ENCODE results near the gene TP53BP2.

GRCh38 chr1:223742856-223743517 is 102.8 kb downstream of the TP53BP2 start:
- TF ChIP-seq SP1 (IDR thresholded peaks at IDR 0.05): no peak
- TF ChIP-seq ZNF384 (IDR thresholded peaks at IDR 0.05): no peak

Measured in HEK293T (cell line).